GM12878 (cell line): ENCODE data around the gene ATXN1. TPM values are rescaled to one million over a fixed set of nuclear protein-coding genes. Genes with fewer than 3 reads are reported as not detected.

Experiments used
- ATAC-seq: fragments of 200-7000 bp; cut with Tn5 transposase; 3 replicates; pipeline ENCODE4 v1.9.1; 2020; ENCODE audit warnings: mild to moderate bottlenecking, moderate library complexity
- BruUV-seq: library from RNA; stranded (reverse); fragments of 400-500 nt; replicated peaks from 2 replicates; lab custom pipeline; 2021; lab: Mats Ljungman, UMichigan
- CTCF ChIA-PET: fragments of 300-600 bp; sonication (Branson Sonifier 250); formaldehyde crosslinking; extraction: SDS; loops from one replicate; lab custom pipeline; 2021; ENCODE audit warnings: inconsistent platforms; lab: Yijun Ruan, JAX
- POLR2A ChIA-PET: fragments of 350-600 bp; formaldehyde crosslinking; extraction: SDS; loops from one replicate; lab custom pipeline; 2021; ENCODE audit warnings: inconsistent platforms; lab: Charles Lee
- RAD21 ChIA-PET: fragments of 300-600 bp; sonication (Branson Sonifier 250); formaldehyde crosslinking; loops from one replicate; lab custom pipeline; 2023; ENCODE audit warnings: antibody characterized with exemption; ENCODE audit not compliant: unreplicated experiment; lab: Charles Lee
- SMC1A ChIA-PET: fragments of 300-600 bp; sonication (Branson Sonifier 250); formaldehyde crosslinking; loops from one replicate; lab custom pipeline; 2023; ENCODE audit not compliant: unreplicated experiment, uncharacterized antibody; lab: Charles Lee
- DNase-seq: peaks from one replicate; pipeline ENCODE4 v3.0.0-alpha.2; 2011; ENCODE audit warnings: low read depth, low spot score
- FAIRE-seq: peaks from 3 replicates; lab custom pipeline; 2011; peaks lifted over from hg19 to GRCh38; lab: Jason Lieb, UNC
- H2AFZ ChIP-seq: 2 replicates; pipeline ENCODE4 v1.6.0; 2011; ENCODE audit warnings: low read depth, low read length, control low read depth; ENCODE audit not compliant: control insufficient read depth
- H3K27ac ChIP-seq: 2 replicates; pipeline ENCODE4 v1.5.1; 2011; ENCODE audit warnings: control low read depth; ENCODE audit not compliant: control insufficient read depth, insufficient read depth
- H3K27me3 ChIP-seq, 2 experiments: replicated peaks in 1 of 2; 2 replicates each; pipeline versions ENCODE4 v1.6.0 to v1.6.1; 2011; ENCODE audit warnings: low read length in 1 of 2; ENCODE audit not compliant: control insufficient read depth in 2 of 2, insufficient read depth in 2 of 2
- H3K36me3 ChIP-seq, 2 experiments: 2 replicates each; pipeline ENCODE4 v1.5.1; 2011; ENCODE audit warnings: low read length in 1 of 2; ENCODE audit not compliant: control insufficient read depth in 2 of 2, insufficient read depth in 2 of 2
- H3K4me1 ChIP-seq: 2 replicates; pipeline ENCODE4 v1.6.1; 2011; ENCODE audit warnings: mild to moderate bottlenecking, low read length, moderate library complexity, mixed read lengths; ENCODE audit not compliant: control insufficient read depth, insufficient read depth
- H3K4me2 ChIP-seq: 2 replicates; pipeline ENCODE4 v1.6.0; 2011; ENCODE audit warnings: control low read depth; ENCODE audit not compliant: control insufficient read depth, insufficient read depth
- H3K4me3 ChIP-seq: fragments of 200-600 bp; sonication (generic); 2 replicates; pipeline ENCODE4 v1.5.1; 2016
- H3K79me2 ChIP-seq: 2 replicates; pipeline ENCODE4 v1.6.0; 2011; ENCODE audit warnings: low read length; ENCODE audit not compliant: control insufficient read depth, insufficient read depth
- H3K9ac ChIP-seq: 2 replicates; pipeline ENCODE4 v1.8.0; 2011; ENCODE audit warnings: low read length, control low read depth, mixed read lengths; ENCODE audit not compliant: control insufficient read depth, insufficient read depth
- H3K9me3 ChIP-seq: replicated peaks from 3 replicates; pipeline ENCODE4 v1.5.1; 2011; ENCODE audit warnings: mild to moderate bottlenecking, low read length; ENCODE audit not compliant: control insufficient read depth, insufficient read depth
- H4K20me1 ChIP-seq: 2 replicates; pipeline ENCODE4 v1.6.0; 2011; ENCODE audit not compliant: control insufficient read depth, insufficient read depth
- PBX3 ChIP-seq: IDR thresholded peaks from 2 replicates; pipeline ENCODE4 v1.6.1; 2011; ENCODE audit warnings: mild to moderate bottlenecking, low read depth, low read length, moderate library complexity; ENCODE audit not compliant: insufficient replicate concordance
- RELA ChIP-seq: fragments of 450-650 bp; IDR thresholded peaks from 2 replicates; pipeline ENCODE4 v1.8.0; 2014; ENCODE audit warnings: borderline replicate concordance; ENCODE audit not compliant: partially characterized antibody
- WGBS: methylation state at CpG from one replicate; pipeline ENCODE4 v1.1.6; 2016; ENCODE audit warnings: low lambda C conversion rate; ENCODE audit not compliant: insufficient replicate concordance, insufficient coverage; ENCODE audit errors: missing lambda C conversion rate; 5-methylcytosine and 5-hydroxymethylcytosine counted together
- in situ Hi-C: fragments of 300-500 bp; cut with MboI; formaldehyde crosslinking; loops from 9 replicates; pipeline ENCODE4 v1.14.3; 2018; ENCODE audit warnings: mixed read lengths
- intact Hi-C: fragments of 100-400 bp; cut with micrococcal nuclease; formaldehyde crosslinking; loops from one replicate; pipeline ENCODE4 v1.14.2; 2022; ENCODE audit not compliant: unreplicated experiment
- polyA plus RNA-seq, 11 experiments: library from polyadenylated mRNA; depleted of rRNA in 4 of 11; unstranded in 6 of 11; stranded (reverse) in 5 of 11; fragments of >200 nt; fragmentation: Nextera tagmentation in 4 of 11; fragmentation: Illumina TruSeq in 1 of 11; extraction: Ambion mirVana in 4 of 11; extraction: Trizol in 1 of 11; gene quantifications; 1 replicate in 1 of 11; 2 replicates in 10 of 11; pipeline versions ENCODE4 v1.2.1 to v1.2.3, GENCODE V29; 2011 to 2016; ENCODE audit warnings: inconsistent platforms in 2 of 11, missing spikeins in 2 of 11, low read depth in 1 of 11
- total RNA-seq, 4 experiments: library from RNA; depleted of rRNA in 3 of 4; stranded (reverse); fragments of >200 nt in 3 of 4; fragmentation: Illumina TruSeq in 1 of 4; extraction: Trizol in 1 of 4; gene quantifications; 2 replicates each; pipeline versions ENCODE4 v1.2.1 to v1.2.3, GENCODE V29; 2013 to 2021
- TF ChIP-seq, protein P1 (sequence below): IDR thresholded peaks from 2 replicates; pipeline ENCODE4 v1.6.1; 2012; ENCODE audit warnings: improper control_type of control experiment, low read depth, low read length; ENCODE audit not compliant: insufficient replicate concordance

ATXN1 gene
- total and polyA plus RNA-seq, 10 of the 15 experiments (the other 5 are each of a cell fraction or from before 2014, with no cell fraction given) = 12.2 to 51.2 (median 20.5) TPM

DNA sequence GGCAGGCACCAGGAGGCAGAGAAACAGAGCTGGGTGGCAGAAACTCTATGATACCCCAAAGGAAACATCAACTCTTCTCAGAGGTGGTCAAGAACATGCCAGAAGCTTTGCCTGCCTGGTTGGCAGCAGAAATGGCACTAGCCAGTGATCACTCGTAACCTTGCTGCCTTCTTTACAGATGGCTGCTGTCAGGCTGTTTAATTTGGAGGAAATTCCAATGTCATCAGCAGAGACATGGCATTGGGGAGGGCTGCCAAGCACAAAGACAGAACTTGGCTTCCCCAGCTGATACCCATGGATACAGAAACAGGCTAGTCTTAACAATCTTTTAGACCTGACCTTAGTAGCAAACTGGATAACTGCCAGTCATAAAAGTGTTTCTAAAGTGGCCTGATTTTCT is 369.2 kb downstream of the ATXN1 start:
- WGBS = 92% methylated on average over 1 of the region's 1 CpG
- H2AFZ ChIP-seq = no peak overlapping the region
- FAIRE-seq (no peak), ATAC-seq (no peak; the same call in 2 of the 3 replicates), DNase-seq (no peak)
- no TSS peak for BruUV-seq
- intact Hi-C loops (no loop called here), in situ Hi-C loops (no loop called here)
- no peaks in the 10 kb centered on the region; the same call in 1 of the 2 replicates for H3K79me2 ChIP-seq
- no peaks in the 10 kb centered on the region for H3K9me3 ChIP-seq
- H3K4me2 ChIP-seq = no peak overlapping the region
- H3K4me1 ChIP-seq = no peaks in the 10 kb centered on the region
- H3K27ac ChIP-seq = no peak overlapping the region
- RAD21 ChIA-PET = interaction anchor here (0.5 to 1.0 kb wide), 2 partner anchors 41 to 763 kb away, joined by 3 read pairs; no protein-coding TSS in a partner anchor
- no peak overlapping the region for H3K9ac ChIP-seq
- H3K36me3 ChIP-seq = peaks cover 4 to 5% of the 10 kb centered on the region in 2 experiments; a peak in 3 of 4 replicates
- SMC1A ChIA-PET = interaction anchor here (1.7 kb wide), 1 partner anchor 15 kb away, joined by 3 read pairs; no protein-coding TSS in a partner anchor
- POLR2A ChIA-PET = interaction anchor here (1.2 kb wide), 1 partner anchor 22 kb away, joined by 3 read pairs; no protein-coding TSS in a partner anchor
- no peaks in the 10 kb centered on the region for H4K20me1 ChIP-seq
- TF ChIP-seq RELA (no peak), PBX3 (no peak)
- TF ChIP-seq, protein P1, sequence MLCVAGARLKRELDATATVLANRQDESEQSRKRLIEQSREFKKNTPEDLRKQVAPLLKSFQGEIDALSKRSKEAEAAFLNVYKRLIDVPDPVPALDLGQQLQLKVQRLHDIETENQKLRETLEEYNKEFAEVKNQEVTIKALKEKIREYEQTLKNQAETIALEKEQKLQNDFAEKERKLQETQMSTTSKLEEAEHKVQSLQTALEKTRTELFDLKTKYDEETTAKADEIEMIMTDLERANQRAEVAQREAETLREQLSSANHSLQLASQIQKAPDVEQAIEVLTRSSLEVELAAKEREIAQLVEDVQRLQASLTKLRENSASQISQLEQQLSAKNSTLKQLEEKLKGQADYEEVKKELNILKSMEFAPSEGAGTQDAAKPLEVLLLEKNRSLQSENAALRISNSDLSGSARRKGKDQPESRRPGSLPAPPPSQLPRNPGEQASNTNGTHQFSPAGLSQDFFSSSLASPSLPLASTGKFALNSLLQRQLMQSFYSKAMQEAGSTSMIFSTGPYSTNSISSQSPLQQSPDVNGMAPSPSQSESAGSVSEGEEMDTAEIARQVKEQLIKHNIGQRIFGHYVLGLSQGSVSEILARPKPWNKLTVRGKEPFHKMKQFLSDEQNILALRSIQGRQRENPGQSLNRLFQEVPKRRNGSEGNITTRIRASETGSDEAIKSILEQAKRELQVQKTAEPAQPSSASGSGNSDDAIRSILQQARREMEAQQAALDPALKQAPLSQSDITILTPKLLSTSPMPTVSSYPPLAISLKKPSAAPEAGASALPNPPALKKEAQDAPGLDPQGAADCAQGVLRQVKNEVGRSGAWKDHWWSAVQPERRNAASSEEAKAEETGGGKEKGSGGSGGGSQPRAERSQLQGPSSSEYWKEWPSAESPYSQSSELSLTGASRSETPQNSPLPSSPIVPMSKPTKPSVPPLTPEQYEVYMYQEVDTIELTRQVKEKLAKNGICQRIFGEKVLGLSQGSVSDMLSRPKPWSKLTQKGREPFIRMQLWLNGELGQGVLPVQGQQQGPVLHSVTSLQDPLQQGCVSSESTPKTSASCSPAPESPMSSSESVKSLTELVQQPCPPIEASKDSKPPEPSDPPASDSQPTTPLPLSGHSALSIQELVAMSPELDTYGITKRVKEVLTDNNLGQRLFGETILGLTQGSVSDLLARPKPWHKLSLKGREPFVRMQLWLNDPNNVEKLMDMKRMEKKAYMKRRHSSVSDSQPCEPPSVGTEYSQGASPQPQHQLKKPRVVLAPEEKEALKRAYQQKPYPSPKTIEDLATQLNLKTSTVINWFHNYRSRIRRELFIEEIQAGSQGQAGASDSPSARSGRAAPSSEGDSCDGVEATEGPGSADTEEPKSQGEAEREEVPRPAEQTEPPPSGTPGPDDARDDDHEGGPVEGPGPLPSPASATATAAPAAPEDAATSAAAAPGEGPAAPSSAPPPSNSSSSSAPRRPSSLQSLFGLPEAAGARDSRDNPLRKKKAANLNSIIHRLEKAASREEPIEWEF = no peak
- CTCF ChIA-PET = interaction anchor here (0.7 to 1.4 kb wide), 2 partner anchors 9 to 271 kb away, joined by 3 read pairs; no protein-coding TSS in a partner anchor
- H3K27me3 ChIP-seq = no peaks in the 10 kb centered on the region
- no peak overlapping the region for H3K4me3 ChIP-seq
